ENCODE measurements around the gene YARS2.

- TF ChIP-seq CTCF (optimal IDR thresholded peaks at IDR 0.05 in 1 of 3, IDR thresholded peaks at IDR 0.05 in 1 of 3, conservative IDR thresholded peaks at IDR 0.05 in 1 of 3; ENCODE audit: extremely low read depth in 1 of 3, insufficient read depth in 2 of 3, low read length in 3 of 3) = no peak
- no peak for TF ChIP-seq EZH2 (IDR thresholded peaks at IDR 0.05; ENCODE audit: low read length)
These were observed 18.0 kb upstream of the YARS2 start for GRCh38 chr12:32773691-32774090.

Data from keratinocyte (primary cell).